AG20443 (cell line): ENCODE measurements around the gene PDRG1.
"Not testable (repeated sequence)": the region's sequence is repeated elsewhere in the genome, so short reads cannot be mapped to it uniquely, and the experiment has no call there.

Source experiments
- DNase-seq: peaks from one replicate; pipeline ENCODE4 v3.0.0; 2012; ENCODE audit warnings: low spot score, mixed read lengths

PDRG1 gene

GRCh38 chr20:31966991-31967655 is 15.3 kb upstream of the PDRG1 start:
- DNase-seq: no peak

- no peak for DNase-seq
Measured at GRCh38 chr20:31963889-31964288, 12.0 kb upstream of the PDRG1 start.

- DNase-seq: no peak
Measured at GRCh38 chr20:31962761-31963160, 10.9 kb upstream of the PDRG1 start.

- DNase-seq: no peak
Measured at GRCh38 chr20:31956556-31957526, 5.0 kb upstream of the PDRG1 start.

DNA sequence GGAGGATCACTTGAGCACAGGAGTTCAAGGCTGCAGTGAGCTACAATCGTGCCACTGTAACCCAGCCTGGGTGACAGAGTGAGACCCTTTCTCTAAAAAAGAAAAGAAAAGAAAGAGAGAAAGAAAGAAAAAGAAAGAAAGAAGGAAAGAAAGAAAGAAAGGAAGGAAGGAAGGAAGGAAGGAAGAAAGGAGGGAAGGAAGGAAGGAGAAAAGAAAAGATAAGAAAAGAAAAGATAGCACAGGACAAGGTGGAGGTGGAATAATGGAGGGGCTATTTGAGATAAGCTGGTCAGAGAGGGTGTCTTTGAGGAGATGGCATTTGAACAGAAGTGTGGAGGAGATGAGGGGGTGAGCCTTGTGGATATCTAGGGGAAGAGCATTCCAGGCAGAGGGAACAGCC is 2.7 kb upstream of the PDRG1 start:
- DNase-seq: no peak

- DNase-seq: no peak
Measured at GRCh38 chr20:31953556-31954148, 1.8 kb upstream of the PDRG1 start.

DNA sequence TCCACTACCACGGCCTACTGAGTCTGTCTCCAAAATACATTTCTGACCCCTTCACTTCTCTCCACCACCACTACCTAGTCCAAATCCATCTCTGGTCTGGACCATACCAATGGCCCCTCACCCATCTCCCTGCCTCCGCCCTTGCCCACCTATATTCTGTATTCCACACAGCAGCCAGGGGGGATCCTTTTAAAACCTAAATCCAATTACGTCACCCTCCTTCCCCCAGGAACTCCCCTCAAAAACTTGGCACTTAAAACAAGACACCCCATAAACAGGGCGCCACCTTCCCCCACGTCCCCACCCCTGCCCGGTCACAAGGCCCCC is 680 bp downstream of the PDRG1 start:
- DNase-seq: no peak

- DNase-seq: no peak
Measured at GRCh38 chr20:31949877-31950646, 1.8 kb downstream of the PDRG1 start.

DNA sequence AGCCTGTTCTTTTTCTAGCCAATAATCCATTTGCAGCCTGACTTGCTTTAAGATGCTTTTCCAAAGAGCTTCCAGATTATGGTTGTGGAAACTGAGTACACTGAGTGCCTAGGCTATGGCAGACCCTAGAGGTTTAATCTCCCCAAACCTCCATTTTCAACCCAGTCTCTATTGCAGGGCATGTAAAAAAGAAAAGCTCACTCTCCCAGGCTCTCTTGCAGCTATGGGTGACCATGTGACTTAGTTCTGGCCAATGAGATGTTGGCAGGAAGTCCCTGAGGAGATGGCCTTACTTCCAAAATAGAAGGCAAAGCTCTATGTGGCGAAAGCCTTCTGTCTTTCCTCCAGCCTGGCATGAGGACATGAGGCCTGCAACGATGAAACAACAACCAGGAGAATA is 3.8 kb downstream of the PDRG1 start:
- DNase-seq: no peak

GRCh38 chr20:31945785-31946184 is 6.1 kb downstream of the PDRG1 start:
- DNase-seq: no peak

DNA sequence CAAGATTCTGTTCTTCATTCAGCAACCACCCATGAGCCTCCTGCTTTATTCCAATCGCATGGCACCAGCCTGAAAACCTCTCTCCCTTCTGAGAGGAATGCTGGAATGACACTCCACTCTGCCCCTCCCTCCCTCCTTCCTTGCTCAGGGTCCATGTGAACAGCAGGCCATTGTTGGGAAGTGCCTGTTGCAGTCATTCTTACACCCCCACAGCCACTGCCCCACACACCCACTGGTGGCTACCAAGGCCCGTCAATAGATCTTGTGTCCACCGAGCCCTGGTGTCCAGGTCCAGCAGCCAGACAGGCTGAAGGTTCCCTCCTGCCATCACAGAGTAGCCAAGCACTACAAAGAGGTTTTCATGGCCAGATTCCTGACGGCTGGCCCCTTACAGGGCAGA is 6.5 kb downstream of the PDRG1 start:
- no peak for DNase-seq

GRCh38 chr20:31943052-31943471 is 8.8 kb downstream of the PDRG1 start:
- DNase-seq: no peak

DNA sequence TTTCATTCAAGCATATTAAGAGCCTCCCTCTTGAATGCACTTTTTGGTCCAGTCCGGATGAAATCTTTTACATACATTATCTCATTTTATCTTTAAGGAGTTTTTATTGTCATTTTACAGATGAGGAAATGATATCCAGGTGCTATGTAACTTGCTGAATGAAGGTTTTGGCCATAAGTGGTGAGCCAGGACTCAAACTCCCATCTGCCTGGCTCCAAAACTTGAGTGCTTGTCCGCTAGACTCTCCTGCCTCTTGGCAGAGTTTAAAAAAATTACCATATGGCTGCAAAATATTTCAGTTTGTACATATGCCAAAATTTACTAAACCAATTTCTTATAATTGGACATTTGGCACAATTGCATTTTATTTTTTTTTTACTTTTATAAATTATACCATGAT is 12.2 kb downstream of the PDRG1 start:
- no peak for DNase-seq

- no peak for DNase-seq
Measured at GRCh38 chr20:31937820-31938219, 14.0 kb downstream of the PDRG1 start.

GRCh38 chr20:31936420-31936819 is 15.4 kb downstream of the PDRG1 start:
- no peak for DNase-seq

- DNase-seq: no peak
Measured at GRCh38 chr20:31934968-31935764, 16.7 kb downstream of the PDRG1 start.

DNA sequence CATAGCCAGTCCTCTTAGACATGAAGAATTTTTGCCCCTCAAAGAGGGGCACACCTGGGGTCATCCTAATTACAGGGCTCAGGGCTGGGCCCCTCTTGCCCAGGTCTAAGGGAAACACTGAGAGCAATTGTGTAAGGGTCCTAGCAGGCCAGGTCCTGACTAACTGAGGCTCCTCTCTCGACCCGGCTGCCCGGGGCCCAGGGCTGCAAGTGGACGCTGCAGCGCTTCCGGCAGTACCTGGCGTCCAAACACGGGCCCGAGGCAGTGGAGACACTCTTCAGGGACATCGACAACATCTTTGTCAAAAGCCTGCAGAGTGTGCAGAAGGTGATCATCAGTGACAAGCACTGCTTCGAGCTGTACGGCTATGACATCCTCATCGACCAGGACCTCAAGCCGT is 17.4 kb downstream of the PDRG1 start:
- DNase-seq: no peak

- DNase-seq: no peak
Measured at GRCh38 chr20:31933698-31934097, 18.1 kb downstream of the PDRG1 start.

GRCh38 chr20:31930779-31931178 is 21.1 kb downstream of the PDRG1 start:
- DNase-seq: no peak

- not testable (repeated sequence) for DNase-seq
Measured at GRCh38 chr20:31929631-31930030, 22.2 kb downstream of the PDRG1 start.

- no peak for DNase-seq
Measured at GRCh38 chr20:31927627-31928159, 24.2 kb downstream of the PDRG1 start.
